HPDE6-E6E7 (cell line): ENCODE results near the gene IDUA.

Experiments
- DNase-seq: peaks from one replicate; pipeline ENCODE4 v3.0.0; 2011; ENCODE audit warnings: missing footprints; ENCODE audit errors: extremely low spot score

IDUA gene

DNA sequence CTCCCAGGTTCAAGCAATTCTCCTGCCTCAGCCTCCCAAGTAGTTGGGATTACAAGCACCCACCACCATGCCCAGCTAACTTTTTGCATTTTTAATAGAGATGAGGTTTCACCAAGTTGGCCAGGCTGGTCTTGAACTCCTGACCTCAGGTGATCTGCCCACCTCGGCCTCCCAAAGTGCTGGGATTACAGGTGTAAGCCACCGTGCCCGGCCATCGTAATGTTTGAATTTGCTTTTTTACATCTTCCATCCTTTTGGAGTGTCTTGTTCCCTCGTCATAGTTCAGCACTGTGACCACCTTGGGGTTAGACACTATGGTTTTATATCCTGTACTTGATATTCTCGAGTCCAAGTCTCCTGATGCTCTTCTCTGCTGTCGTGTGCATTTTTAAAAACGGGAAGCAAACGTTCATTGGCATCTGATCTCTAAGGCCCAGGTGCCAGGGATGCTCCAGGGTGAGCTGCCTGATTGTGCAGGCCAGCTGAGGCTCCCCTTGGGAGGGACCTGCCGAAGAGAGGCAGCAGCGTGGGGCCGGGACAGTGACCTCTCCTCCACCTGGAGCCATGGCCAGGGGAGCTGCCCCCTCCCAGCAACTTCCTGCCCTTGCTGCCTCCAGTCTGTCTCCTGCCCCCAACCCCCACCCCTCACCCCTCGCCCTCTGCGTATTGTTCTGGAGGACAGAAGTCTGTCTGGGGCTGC lies 30.2 kb upstream of the IDUA start:
- DNase-seq: no peak

GRCh38 chr4:957231-957580 lies 29.6 kb upstream of the IDUA start:
- DNase-seq: no peak

DNA sequence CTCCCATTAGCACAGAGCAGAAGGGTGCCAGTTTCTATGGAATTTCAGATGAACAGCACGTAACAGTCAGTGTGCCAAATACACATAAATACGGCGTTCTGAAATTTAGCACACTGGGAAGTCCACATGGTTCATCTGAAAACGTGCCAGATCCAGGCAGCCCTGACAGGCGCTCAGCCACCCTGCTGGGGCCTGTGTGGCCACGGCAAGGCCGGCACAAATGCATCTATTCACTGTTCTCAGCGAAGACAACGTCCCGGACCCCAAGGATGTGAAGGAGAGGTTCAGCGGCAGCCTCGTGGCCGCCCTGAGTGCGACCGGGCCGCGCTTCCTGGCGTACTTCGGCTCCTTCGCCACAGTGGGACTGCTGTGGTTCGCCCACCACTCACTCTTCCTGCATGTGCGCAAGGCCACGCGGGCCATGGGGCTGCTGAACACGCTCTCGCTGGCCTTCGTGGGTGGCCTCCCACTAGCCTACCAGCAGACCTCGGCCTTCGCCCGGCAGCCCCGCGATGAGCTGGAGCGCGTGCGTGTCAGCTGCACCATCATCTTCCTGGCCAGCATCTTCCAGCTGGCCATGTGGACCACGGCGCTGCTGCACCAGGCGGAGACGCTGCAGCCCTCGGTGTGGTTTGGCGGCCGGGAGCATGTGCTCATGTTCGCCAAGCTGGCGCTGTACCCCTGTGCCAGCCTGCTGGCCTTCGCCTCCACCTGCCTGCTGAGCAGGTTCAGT lies 29.1 kb upstream of the IDUA start:
- DNase-seq: no peak

GRCh38 chr4:958314-958665 lies 28.6 kb upstream of the IDUA start:
- DNase-seq: no peak

- no peak for DNase-seq
These were observed 28.0 kb upstream of the IDUA start for GRCh38 chr4:958696-959337.

GRCh38 chr4:959338-960139 lies 27.3 kb upstream of the IDUA start:
- no peak for DNase-seq

DNA sequence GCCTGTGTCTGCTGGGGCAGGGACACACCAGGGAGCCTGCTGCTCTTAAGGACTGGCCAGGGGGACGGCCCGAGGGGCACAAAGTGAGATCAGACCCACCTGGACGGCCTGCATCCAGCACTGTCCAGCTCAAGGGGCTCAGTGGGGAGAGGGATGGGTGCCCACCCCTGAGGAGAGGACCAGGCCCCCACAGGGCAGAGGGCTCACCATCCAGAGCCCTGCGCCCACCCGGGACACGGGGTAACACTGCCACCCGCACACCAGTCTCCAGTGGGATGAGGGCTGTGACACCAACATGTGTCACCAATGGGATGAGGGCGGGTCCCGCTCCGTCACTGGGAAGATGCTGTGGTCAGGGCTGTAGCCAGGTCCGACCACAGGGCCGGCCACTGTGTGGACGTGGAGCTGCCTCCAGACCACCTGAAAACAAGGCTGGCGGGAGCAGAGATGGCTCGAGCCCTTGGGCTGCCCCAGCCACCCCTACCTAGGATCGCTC lies 26.7 kb upstream of the IDUA start:
- DNase-seq: no peak

DNA sequence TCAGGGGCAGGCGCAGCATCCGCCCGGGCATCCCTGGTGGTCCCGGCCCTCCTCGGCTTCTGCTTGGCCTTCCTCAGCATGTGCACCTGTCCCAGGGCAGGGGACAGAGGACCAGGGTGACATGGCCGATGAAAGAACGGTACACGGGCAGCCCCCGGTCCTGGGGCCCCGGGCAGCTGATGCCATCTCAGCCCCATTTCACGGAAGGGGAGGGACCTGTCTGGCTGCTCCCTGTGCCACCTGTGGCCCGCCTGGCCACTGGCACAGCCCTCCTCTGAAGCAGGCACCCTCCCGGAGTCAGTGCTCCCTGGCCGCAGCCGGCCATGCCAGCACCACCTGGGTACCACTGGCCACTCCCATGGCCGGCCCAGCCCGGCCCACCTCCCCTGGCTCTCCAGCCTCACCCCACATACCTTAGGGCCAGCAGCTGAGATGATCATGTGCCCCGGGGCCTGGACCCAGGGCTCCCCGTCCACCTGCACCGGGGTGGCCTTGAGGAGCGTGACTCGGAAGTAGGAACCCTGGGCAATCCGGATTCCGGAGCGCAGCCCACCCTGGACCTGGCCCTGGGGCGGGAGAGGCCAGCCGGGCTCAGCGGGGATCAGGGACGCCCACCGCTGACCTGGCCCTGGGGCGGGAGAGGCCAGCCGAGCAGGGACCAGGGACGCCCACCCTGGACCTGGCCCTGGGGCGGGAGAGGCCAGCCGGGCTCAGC lies 26.1 kb upstream of the IDUA start:
- no peak for DNase-seq

DNA sequence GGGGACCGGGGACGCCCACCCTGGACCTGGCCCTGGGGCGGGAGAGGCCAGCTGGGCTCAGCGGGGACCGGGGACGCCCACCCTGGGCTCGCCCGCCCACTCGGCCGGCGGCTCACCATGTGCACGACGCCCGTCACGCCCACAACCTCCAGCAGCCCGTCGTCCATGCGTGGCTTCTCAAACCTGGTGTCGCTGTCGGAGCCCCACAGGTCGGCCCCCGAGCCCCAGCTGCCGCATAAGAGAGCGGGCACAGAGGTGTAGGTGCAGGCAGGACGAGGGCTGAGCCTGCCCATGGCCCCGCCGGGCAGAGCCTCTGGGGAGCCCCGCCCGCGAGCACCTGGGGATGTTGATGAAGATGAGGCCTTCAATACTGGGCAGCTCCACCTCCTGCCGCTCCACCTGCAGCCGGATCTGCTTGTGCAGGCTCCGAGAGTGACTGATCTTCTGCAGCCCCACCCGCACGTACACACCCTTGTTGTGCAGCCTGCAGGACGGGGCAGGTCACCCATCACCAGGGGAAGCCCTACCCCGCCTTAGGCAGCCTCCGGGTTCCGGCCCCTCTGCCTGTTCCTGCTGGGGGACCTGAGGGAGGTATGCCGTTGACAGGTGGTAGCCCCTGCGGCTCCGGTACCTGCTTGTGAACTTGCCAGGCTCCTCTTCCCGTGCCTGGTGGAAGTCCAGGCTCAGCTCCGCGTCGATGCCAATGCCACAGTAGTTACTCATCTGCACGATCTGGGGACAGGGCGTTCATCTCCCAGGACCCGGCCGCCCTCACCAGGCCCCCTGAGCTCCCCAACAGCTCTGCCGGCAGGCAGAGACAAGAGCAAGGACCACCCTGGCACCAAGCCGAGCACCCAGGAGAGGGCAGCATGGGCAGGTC lies 25.3 kb upstream of the IDUA start:
- peak; percentile 69 for DNase-seq

GRCh38 chr4:962231-963208 lies 24.3 kb upstream of the IDUA start:
- no peak for DNase-seq

DNA sequence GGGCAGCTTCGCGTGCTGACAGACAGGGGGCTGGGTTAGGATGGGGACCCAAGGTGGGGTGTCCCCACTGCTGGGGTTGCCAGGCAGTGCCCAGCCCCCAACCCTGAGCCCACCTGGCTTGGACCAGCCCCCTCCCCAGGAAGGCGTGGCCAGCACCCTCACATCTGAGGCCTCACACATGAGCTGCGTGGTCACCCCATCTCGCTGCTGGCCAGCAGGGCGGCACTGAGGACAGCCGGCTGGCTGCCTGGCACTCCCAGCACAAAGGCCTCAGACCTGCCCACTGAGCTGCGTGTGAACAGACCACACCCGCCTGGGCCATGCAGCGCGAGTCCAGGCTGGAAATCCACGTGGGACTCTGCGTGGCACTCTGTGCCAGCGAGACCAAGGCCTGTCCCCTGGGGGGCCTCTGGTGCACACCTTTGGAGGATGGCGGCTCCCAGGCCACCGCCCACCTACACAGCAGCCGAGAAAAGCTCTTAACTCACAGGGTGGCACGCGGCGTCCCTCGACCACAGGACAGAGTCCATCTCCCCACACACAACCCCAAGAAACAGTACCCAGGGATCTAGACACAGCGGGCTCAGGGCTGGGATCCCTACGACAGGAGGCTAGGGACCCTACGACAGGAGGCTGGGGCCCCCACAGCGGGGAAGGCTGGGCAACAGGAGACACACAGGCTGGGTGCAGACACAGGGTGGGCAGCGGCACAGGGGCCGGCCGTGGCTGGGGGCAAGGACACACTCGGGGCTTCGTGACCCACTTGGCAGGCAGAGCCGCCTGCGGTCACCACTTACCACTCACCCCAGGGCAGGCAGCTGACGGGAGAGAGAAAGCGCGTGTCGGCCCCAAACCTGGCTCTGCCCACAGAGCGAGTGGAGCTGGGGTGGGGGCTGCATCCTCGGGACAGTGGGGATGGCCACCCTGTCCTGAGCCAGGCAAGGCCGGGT lies 23.3 kb upstream of the IDUA start:
- DNase-seq: no peak

DNA sequence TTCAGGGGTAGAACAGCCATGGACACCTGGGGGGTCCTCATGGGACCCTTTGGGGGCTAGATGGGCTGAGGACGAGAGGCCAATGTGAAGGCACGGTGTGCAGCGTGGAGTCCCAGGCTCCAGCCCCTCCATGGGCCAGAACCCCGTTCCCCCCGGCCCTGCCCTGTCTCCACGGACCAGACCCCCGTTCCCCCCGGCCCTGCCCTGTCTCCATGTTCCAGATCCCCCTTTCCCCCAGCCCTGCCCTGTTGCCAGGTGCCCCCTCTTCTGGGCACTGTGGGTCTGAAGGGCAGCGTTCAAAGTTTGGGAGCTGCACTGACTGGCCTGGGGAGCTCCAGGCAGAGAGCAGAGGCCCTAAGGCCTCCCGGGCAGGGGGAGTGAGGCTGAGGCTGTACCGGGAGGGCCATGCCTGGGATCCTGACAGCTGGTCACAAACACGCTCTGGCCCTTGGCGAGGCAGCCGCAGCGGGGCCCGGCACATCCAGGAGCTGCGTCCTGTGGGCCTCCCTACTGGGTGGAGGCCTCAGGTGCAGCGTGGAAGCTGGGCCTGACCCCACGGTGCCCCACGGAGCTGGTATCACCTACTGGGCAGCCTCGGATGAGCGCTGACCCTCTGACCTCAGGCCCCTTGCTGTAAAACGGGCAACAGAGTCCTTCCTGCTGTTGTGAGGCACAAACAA lies 22.4 kb upstream of the IDUA start:
- DNase-seq: no peak

DNA sequence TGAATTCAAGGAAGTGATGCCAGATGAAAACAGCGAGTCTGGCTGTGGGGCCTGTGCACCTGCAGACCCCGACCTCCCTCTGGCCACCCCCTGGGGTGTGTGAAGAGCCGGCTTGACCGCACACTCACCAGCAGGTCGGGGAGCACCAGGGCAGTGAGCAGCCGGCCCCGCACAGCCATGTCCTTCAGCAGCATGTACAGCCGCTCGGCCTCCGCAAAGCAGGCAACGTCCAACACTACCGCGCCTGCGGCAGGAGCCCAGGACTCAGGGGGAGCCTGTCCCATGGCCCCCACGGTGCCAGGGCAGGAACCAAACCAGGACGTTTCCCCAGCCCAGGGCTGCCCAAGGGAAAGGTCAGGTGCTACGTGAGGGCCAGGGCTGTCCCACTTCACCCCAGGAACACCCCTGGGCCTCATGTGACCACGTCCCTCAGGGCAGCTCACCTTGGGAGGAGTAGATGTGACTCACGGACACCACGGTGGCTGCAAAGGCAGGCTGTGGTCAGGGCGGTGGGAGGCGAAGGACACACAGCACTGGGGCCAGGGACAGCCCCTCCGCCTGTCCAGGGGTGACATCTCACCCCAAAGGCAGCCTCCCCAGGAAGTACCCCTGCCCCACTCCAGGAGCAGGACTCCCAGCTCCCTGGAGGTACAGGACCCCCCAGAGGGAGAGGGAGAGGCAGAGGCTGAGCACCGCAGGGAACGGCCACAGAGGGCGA lies 21.6 kb upstream of the IDUA start:
- DNase-seq: no peak

DNA sequence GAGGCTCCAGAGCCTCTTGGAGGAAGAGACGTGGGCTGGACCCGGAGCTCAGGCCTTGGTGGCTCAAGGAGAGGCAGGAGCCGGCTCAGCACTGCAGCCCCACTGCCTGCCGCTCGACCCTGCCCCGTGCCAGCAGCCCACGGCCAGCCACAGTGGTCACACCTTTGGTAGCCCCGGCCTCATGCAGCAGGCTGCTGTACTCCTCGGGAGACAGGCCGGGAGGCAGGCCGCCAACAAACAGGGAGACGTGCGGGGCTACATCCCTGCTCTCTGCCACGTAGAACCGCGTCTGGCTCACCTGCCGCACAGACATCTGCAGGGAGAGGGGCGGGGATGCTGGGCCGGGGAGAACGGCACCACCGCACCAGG lies 21.1 kb upstream of the IDUA start:
- no peak for DNase-seq

DNA sequence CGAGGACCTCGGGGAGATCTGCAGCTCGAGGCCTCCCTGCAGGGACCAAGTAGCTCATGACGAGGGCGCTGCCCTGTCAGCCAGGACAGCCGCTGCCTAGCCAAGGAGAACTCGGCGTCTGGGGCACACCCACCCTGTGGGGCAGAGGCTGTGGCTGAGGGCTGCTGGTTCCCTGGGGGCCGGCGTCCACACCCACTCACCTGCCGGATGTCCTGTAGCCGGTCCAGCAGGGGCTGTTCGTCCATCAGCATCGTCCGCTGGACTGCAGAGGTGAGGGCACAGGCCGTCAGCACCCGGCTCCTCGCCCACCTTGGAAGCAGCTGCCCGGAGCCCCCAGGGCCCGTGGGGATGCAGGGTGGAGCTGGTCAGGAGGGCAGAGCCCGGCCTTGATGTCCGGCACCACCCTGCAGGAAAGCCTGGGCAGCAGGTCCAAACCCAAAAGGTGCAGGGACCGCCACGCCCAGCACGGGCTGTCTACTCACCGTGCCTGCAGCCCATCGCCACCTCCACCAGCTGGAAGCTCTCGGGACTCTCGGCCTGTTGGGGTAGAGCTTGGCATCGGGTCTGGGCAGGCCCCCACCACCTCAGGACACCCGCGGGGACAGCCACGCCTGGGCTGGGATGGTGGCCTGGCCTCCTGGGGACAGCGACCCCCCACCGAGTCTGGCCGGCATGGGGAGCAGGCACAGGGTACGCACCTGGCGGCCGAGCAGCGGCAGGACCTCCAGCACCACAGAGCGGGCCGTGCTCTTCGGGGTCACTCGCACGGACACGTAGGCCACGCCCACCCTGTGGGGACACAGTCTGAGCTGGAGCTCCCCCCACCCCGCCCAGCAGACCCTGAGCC lies 20.4 kb upstream of the IDUA start:
- no peak for DNase-seq
